Stimulated activated CD4-positive, alpha-beta T cell treated with anti-CD3 and anti-CD28 coated beads, Interleukin-4, amount 100 ng/mL, for 1 hour (primary cell): ENCODE data around the gene LRPPRC.
A peak's percentile ranks its signal among the peaks of the same experiment; 100 is the strongest.

Source experiments
- DNase-seq: peaks from one replicate; pipeline ENCODE4 v3.0.0-alpha.2; 2020

LRPPRC gene

GRCh38 chr2:43905871-43906270, 89.9 kb downstream of the LRPPRC start:
- DNase-seq: no peak

- DNase-seq: no peak
Observed at GRCh38 chr2:43905371-43905803, 90.4 kb downstream of the LRPPRC start.

- no peak for DNase-seq
Observed at GRCh38 chr2:43899589-43899988, 96.2 kb downstream of the LRPPRC start.

GRCh38 chr2:43898838-43899346, 96.9 kb downstream of the LRPPRC start:
- DNase-seq: no peak

GRCh38 chr2:43898134-43898837, 97.5 kb downstream of the LRPPRC start:
- no peak for DNase-seq

GRCh38 chr2:43897492-43897891, 98.3 kb downstream of the LRPPRC start:
- no peak for DNase-seq

- DNase-seq: no peak
Observed at GRCh38 chr2:43896906-43897305, 98.9 kb downstream of the LRPPRC start.

GRCh38 chr2:43894743-43895142, 101.0 kb downstream of the LRPPRC start:
- no peak for DNase-seq

- DNase-seq: no peak
Observed at GRCh38 chr2:43890855-43891254, 104.9 kb downstream of the LRPPRC start.

GRCh38 chr2:43889416-43889815, 106.4 kb downstream of the LRPPRC start:
- no peak for DNase-seq

- no peak for DNase-seq
Observed at GRCh38 chr2:43887176-43887575, 108.6 kb downstream of the LRPPRC start.

GRCh38 chr2:43885132-43885632, 110.6 kb downstream of the LRPPRC start:
- DNase-seq: no peak

- no peak for DNase-seq
Observed at GRCh38 chr2:43884689-43885088, 111.1 kb downstream of the LRPPRC start.

GRCh38 chr2:43882312-43882711, 113.5 kb downstream of the LRPPRC start:
- no peak for DNase-seq

- no peak for DNase-seq
Observed at GRCh38 chr2:43880952-43881351, 114.8 kb downstream of the LRPPRC start.

- DNase-seq: no peak
Observed at GRCh38 chr2:43880471-43880870, 115.3 kb downstream of the LRPPRC start.

GRCh38 chr2:43879261-43879660, 116.5 kb downstream of the LRPPRC start:
- no peak for DNase-seq

GRCh38 chr2:43877782-43878464, 117.9 kb downstream of the LRPPRC start:
- DNase-seq: peak; percentile 63

GRCh38 chr2:43874776-43875451, 120.9 kb downstream of the LRPPRC start:
- no peak for DNase-seq

- no peak for DNase-seq
Observed at GRCh38 chr2:43872151-43872550, 123.6 kb downstream of the LRPPRC start.

GRCh38 chr2:43855292-43855691, 140.5 kb downstream of the LRPPRC start:
- DNase-seq: no peak

- DNase-seq: no peak
Observed at GRCh38 chr2:43854671-43855070, 141.1 kb downstream of the LRPPRC start.
